ENCODE data around the gene THBS4.

- TF ChIP-seq CTCF (IDR thresholded peaks at IDR 0.05) (no peak), POLR2A (IDR thresholded peaks at IDR 0.05) (no peak)
These were observed 24.3 kb downstream of the THBS4 start for GRCh38 chr5:80059354-80059980.
